Aorta (tissue), 5 donors: ENCODE measurements around the gene TXNL4B. TPM values are rescaled to one million over a fixed set of nuclear protein-coding genes. Genes with fewer than 3 reads are reported as not detected.
"Not testable (repeated sequence)": the region's sequence is repeated elsewhere in the genome, so short reads cannot be mapped to it uniquely, and the experiment has no call there.

Experiments used
- ATAC-seq: fragments of 200-7000 bp; cut with Tn5 transposase; one replicate; pipeline ENCODE4 v1.9.1; 2022; ENCODE audit warnings: moderate library complexity; ENCODE audit not compliant: low FRiP score
- DNase-seq, 2 donors: peaks; one replicate each; pipeline ENCODE4 v3.0.0-alpha.2; 2020
- H3K27ac ChIP-seq, 2 donors: one replicate each; pipeline ENCODE4 v1.5.1; 2013; ENCODE audit warnings: low read length in 2 of 2, mild to moderate bottlenecking in 2 of 2, moderate library complexity in 2 of 2, control low read depth in 1 of 2, inconsistent platforms in 1 of 2, low read depth in 1 of 2
- H3K27me3 ChIP-seq, 2 donors: one replicate each; pipeline ENCODE4 v1.6.1; 2013; ENCODE audit warnings: control low read depth in 1 of 2, low read length in 1 of 2, mild to moderate bottlenecking in 1 of 2, moderate library complexity in 1 of 2; ENCODE audit not compliant: insufficient read depth in 2 of 2, control insufficient read depth in 1 of 2
- H3K36me3 ChIP-seq, 2 donors: one replicate each; pipeline ENCODE4 v1.6.1; 2013; ENCODE audit warnings: control low read depth in 1 of 2, low read length in 1 of 2, mild to moderate bottlenecking in 1 of 2; ENCODE audit not compliant: insufficient read depth in 2 of 2, control insufficient read depth in 1 of 2
- H3K4me1 ChIP-seq, 2 donors: one replicate each; pipeline ENCODE4 v1.6.1; 2013; ENCODE audit warnings: low read length in 2 of 2, control low read depth in 1 of 2, mild to moderate bottlenecking in 1 of 2, moderate library complexity in 1 of 2; ENCODE audit not compliant: insufficient read depth in 2 of 2, control insufficient read depth in 1 of 2
- H3K4me3 ChIP-seq, 2 donors: one replicate each; pipeline ENCODE4 v1.5.1; 2013; ENCODE audit warnings: low read length in 2 of 2, control low read depth in 1 of 2, mild to moderate bottlenecking in 1 of 2
- H3K9me3 ChIP-seq: one replicate; pipeline ENCODE4 v1.6.1; 2013; ENCODE audit warnings: mild to moderate bottlenecking, low read length; ENCODE audit not compliant: control insufficient read depth
- WGBS, 2 donors: extraction: QIAGEN DNeasy Blood & Tissue Kit; methylation state at CpG; one replicate each; pipeline ENCODE4 v1.1.7; 2013; 5-methylcytosine and 5-hydroxymethylcytosine counted together
- intact Hi-C, 2 donors: fragments of 100-400 bp; cut with DNase I; formaldehyde crosslinking; loops; one replicate each; pipeline versions ENCODE4 v1.14.2 to v1.15.0; 2022
- polyA plus RNA-seq, 2 donors: library from polyadenylated mRNA; stranded (reverse); fragments of 200-250 nt; gene quantifications; one replicate each; pipeline ENCODE4 v1.2.3, GENCODE V29; 2013
- total RNA-seq, 2 donors: library from RNA; stranded (reverse); fragmentation: NEBNext Ultra II Directional; extraction: Animal tissue kit (Norgen Biotek cat#: 25700); gene quantifications; one replicate each; pipeline ENCODE4 v1.2.1, GENCODE V29; 2021
- donor health status: healthy with polysubstance abuse.
- donor health status: Bipolar disorder and iron deficiency.
- donor health status: DM: no; HTN: no; CAD: no.
- donor health status: DM: no; HTN: no; CAD: no.
- donor health status: DM: yes; HTN: yes; CAD: no.

Gene TXNL4B
- total and polyA plus RNA-seq, 4 donors, result 7.3 to 11.8 (median 8.9) TPM

GRCh38 chr16:72092832-72093447 is 480 bp downstream of the TXNL4B start:
- peaks cover 2 to 4% of the 10 kb centered on the region in 2 donors for H3K36me3 ChIP-seq
- peaks cover 0 to 4% of the 10 kb centered on the region in 2 donors for H3K4me1 ChIP-seq
- H3K9me3 ChIP-seq, result no peaks in the 10 kb centered on the region
- H3K27me3 ChIP-seq, result no peaks in the 10 kb centered on the region
- 1% methylated on average over 22 of the region's 22 CpGs for WGBS, 2 donors
- peak overlapping the region; percentile 83 to 86 for H3K4me3 ChIP-seq
- DNase-seq, result no peak
- peak overlapping the region in 1 of 2 donors; percentile 68 for H3K27ac ChIP-seq
- intact Hi-C loops, result no loop called here
- peak; percentile 67 for ATAC-seq

GRCh38 chr16:72091217-72091616 is 2.2 kb downstream of the TXNL4B start:
- DNase-seq (no peak), ATAC-seq (no peak)
- H3K4me3 ChIP-seq, result no peak overlapping the region
- 86 to 88% methylated on average over 3 of the region's 3 CpGs for WGBS, 2 donors
- no peak overlapping the region for H3K27ac ChIP-seq
- no peaks in the 10 kb centered on the region for H3K9me3 ChIP-seq
- intact Hi-C loops, result no loop called here
- peaks cover 0 to 2% of the 10 kb centered on the region in 2 donors for H3K36me3 ChIP-seq
- H3K4me1 ChIP-seq, result peaks cover 0 to 4% of the 10 kb centered on the region in 2 donors
- H3K27me3 ChIP-seq, result no peaks in the 10 kb centered on the region

GRCh38 chr16:72085002-72085401 is 8.4 kb downstream of the TXNL4B start:
- Histone ChIP-seq H3K36me3 (peaks cover 5% of the 10 kb centered on the region in 2 donors), H3K27ac (no peak overlapping the region), H3K27me3 (no peaks in the 10 kb centered on the region), H3K4me3 (no peak overlapping the region), H3K4me1 (no peaks in the 10 kb centered on the region), H3K9me3 (no peaks in the 10 kb centered on the region)
- DNase-seq, result no peak
- no peak for ATAC-seq
- intact Hi-C loops, result no loop called here
- 88 to 92% methylated on average over 2 of the region's 2 CpGs for WGBS, 2 donors

- 98% methylated on average over 10 of the region's 10 CpGs for WGBS, 2 donors
- H3K27me3 ChIP-seq, result no peaks in the 10 kb centered on the region
- intact Hi-C loops, result no loop called here
- H3K4me3 ChIP-seq, result no peak overlapping the region
- H3K36me3 ChIP-seq, result peaks cover 5% of the 10 kb centered on the region in 2 donors
- H3K4me1 ChIP-seq, result no peaks in the 10 kb centered on the region
- DNase-seq (no peak), ATAC-seq (no peak)
- no peak overlapping the region for H3K27ac ChIP-seq
- H3K9me3 ChIP-seq, result no peaks in the 10 kb centered on the region
Observed at GRCh38 chr16:72084445-72084844, 9.0 kb downstream of the TXNL4B start.

- H3K27ac ChIP-seq, result no peak overlapping the region
- ATAC-seq (no peak), DNase-seq (no peak)
- peaks cover 5% of the 10 kb centered on the region in 2 donors for H3K36me3 ChIP-seq
- H3K4me1 ChIP-seq, result no peaks in the 10 kb centered on the region
- H3K9me3 ChIP-seq, result no peaks in the 10 kb centered on the region
- WGBS, 2 donors, result 43 to 47% methylated on average over 3 of the region's 3 CpGs
- no peak overlapping the region for H3K4me3 ChIP-seq
- H3K27me3 ChIP-seq, result no peaks in the 10 kb centered on the region
- intact Hi-C loops, result no loop called here
Observed at GRCh38 chr16:72083778-72084404, 9.5 kb downstream of the TXNL4B start.

GRCh38 chr16:72076991-72077706 is 16.3 kb downstream of the TXNL4B start:
- intact Hi-C loops, result not testable (repeated sequence)
- 96 to 97% methylated on average over 2 of the region's 5 CpGs for WGBS, 2 donors

GRCh38 chr16:72075067-72075466 is 18.4 kb downstream of the TXNL4B start:
- ATAC-seq, H3K9me3 ChIP-seq, DNase-seq, H3K27me3 ChIP-seq, H3K36me3 ChIP-seq, H3K4me1 ChIP-seq, H3K4me3 ChIP-seq, intact Hi-C loops: not testable (repeated sequence)
- 49 to 56% methylated on average over 2 of the region's 6 CpGs for WGBS, 2 donors
- peak overlapping the region in 1 of 2 donors; percentile 17 for H3K27ac ChIP-seq

More at GRCh38 chr16:72076991-72077706, 16.3 kb downstream of the TXNL4B start:
- DNase-seq, H3K27ac ChIP-seq, H3K4me1 ChIP-seq, H3K36me3 ChIP-seq, H3K4me3 ChIP-seq, ATAC-seq, H3K27me3 ChIP-seq, H3K9me3 ChIP-seq: not testable (repeated sequence)

GRCh38 chr16:72073560-72074230 is 19.7 kb downstream of the TXNL4B start:
- H3K9me3 ChIP-seq, result no peaks in the 10 kb centered on the region
- DNase-seq (no peak), ATAC-seq (peak; percentile 39)
- H3K27me3 ChIP-seq, result no peaks in the 10 kb centered on the region
- H3K36me3 ChIP-seq, result no peaks in the 10 kb centered on the region
- peak overlapping the region; percentile 18 to 95 for H3K27ac ChIP-seq
- no peak overlapping the region for H3K4me3 ChIP-seq
- WGBS, 2 donors, result 22 to 25% methylated on average over 8 of the region's 8 CpGs
- intact Hi-C loops, result no loop called here
- H3K4me1 ChIP-seq, result peaks cover 0 to 3% of the 10 kb centered on the region in 2 donors
